WTC11 (cell line): Measurements from ENCODE around the gene SENP1. TPM values are rescaled to one million over a fixed set of nuclear protein-coding genes. Genes with fewer than 3 reads are reported as not detected.

Experiments used
- ATAC-seq: fragments of 200-7000 bp; cut with Tn5 transposase; 2 replicates; pipeline ENCODE4 v1.10.0; 2021; ENCODE audit warnings: mild to moderate bottlenecking, moderate library complexity
- CTCF ChIA-PET: fragments of 300-600 bp; sonication (Branson Sonifier 250); formaldehyde crosslinking; loops from one replicate; lab custom pipeline; 2021; ENCODE audit warnings: antibody characterized with exemption; lab: Charles Lee
- POLR2A ChIA-PET: fragments of 350-600 bp; sonication (Branson Sonifier 250); formaldehyde crosslinking; loops from one replicate; lab custom pipeline; 2021; ENCODE audit warnings: antibody characterized with exemption; lab: Charles Lee
- DNase-seq: peaks from one replicate; pipeline ENCODE4 v3.0.0; 2021; ENCODE audit warnings: low spot score
- H3K27ac Mint-ChIP-seq: 2 replicates; pipeline ENCODE4 v1.8.0; 2021; ENCODE audit warnings: mixed read lengths
- H3K27me3 Mint-ChIP-seq: 2 replicates; pipeline ENCODE4 v1.8.0; 2021; ENCODE audit warnings: low read depth, mild to moderate bottlenecking, moderate library complexity, mixed read lengths
- H3K36me3 Mint-ChIP-seq: 2 replicates; pipeline ENCODE4 v1.8.0; 2021; ENCODE audit warnings: mixed read lengths
- H3K4me1 Mint-ChIP-seq: 2 replicates; pipeline ENCODE4 v1.8.0; 2022; ENCODE audit warnings: mixed read lengths
- H3K4me3 Mint-ChIP-seq: 2 replicates; pipeline ENCODE4 v1.8.0; 2021; ENCODE audit warnings: mild to moderate bottlenecking, moderate library complexity, mixed read lengths
- H3K9me3 Mint-ChIP-seq: 2 replicates; pipeline ENCODE4 v1.8.0; 2021; ENCODE audit warnings: mixed read lengths
- CBFB ChIP-seq: sonication (generic); formaldehyde crosslinking; IDR thresholded peaks from 2 replicates; pipeline ENCODE4 v1.8.1; 2022; ENCODE audit warnings: mild to moderate bottlenecking, low read depth, missing genetic modification reagents
- CREB1 ChIP-seq: sonication (generic); formaldehyde crosslinking; IDR thresholded peaks from 2 replicates; pipeline ENCODE4 v1.8.0; 2023; ENCODE audit warnings: mild to moderate bottlenecking, missing genetic modification reagents
- MYBL2 ChIP-seq: sonication (generic); formaldehyde crosslinking; IDR thresholded peaks from 2 replicates; pipeline ENCODE4 v1.8.1; 2023; ENCODE audit warnings: mild to moderate bottlenecking, moderate library complexity, missing genetic modification reagents
- NFATC4 ChIP-seq: fragments of 250-450 bp; sonication (Bioruptor Pico); IDR thresholded peaks from 2 replicates; pipeline ENCODE4 v1.9.0; 2021; ENCODE audit warnings: mild to moderate bottlenecking
- NR3C1 ChIP-seq: sonication (generic); formaldehyde crosslinking; conservative IDR thresholded peaks from 2 replicates; pipeline ENCODE4 v1.8.1; 2023; ENCODE audit warnings: low read depth, mild to moderate bottlenecking, missing genetic modification reagents
- PRRX2 ChIP-seq: fragments of 250-450 bp; sonication (Bioruptor Pico); IDR thresholded peaks from 2 replicates; pipeline ENCODE4 v1.8.0; 2021; ENCODE audit warnings: mild to moderate bottlenecking
- SMAD4 ChIP-seq: sonication (generic); formaldehyde crosslinking; IDR thresholded peaks from 2 replicates; pipeline ENCODE4 v1.8.0; 2022; ENCODE audit warnings: mild to moderate bottlenecking, missing genetic modification reagents
- TEAD4 ChIP-seq: sonication (generic); formaldehyde crosslinking; IDR thresholded peaks from 2 replicates; pipeline ENCODE4 v1.8.0; 2022; ENCODE audit warnings: mild to moderate bottlenecking, missing genetic modification reagents
- ZNF121 ChIP-seq: sonication (generic); formaldehyde crosslinking; IDR thresholded peaks from 2 replicates; pipeline ENCODE4 v1.8.0; 2023; ENCODE audit warnings: missing genetic modification reagents
- ZNF232 ChIP-seq: sonication (generic); formaldehyde crosslinking; IDR thresholded peaks from 2 replicates; pipeline ENCODE4 v1.8.0; 2022; ENCODE audit warnings: mild to moderate bottlenecking, missing genetic modification reagents
- ZNF396 ChIP-seq: fragments of 250-450 bp; sonication (Bioruptor Pico); IDR thresholded peaks from 2 replicates; pipeline ENCODE4 v1.8.0; 2021; ENCODE audit warnings: mild to moderate bottlenecking, moderate library complexity, borderline replicate concordance
- ZNF423 ChIP-seq: fragments of 250-450 bp; sonication (Bioruptor Pico); IDR thresholded peaks from 2 replicates; pipeline ENCODE4 v2.1.2; 2022; ENCODE audit warnings: mild to moderate bottlenecking, moderate library complexity
- total RNA-seq: library from RNA; stranded (reverse); gene quantifications from 3 replicates; pipeline ENCODE4 v1.2.3, GENCODE V29; 2021
- TF ChIP-seq, protein P1 (sequence below): sonication (generic); formaldehyde crosslinking; IDR thresholded peaks from 2 replicates; pipeline ENCODE4 v1.8.0; 2022; ENCODE audit warnings: mild to moderate bottlenecking, missing genetic modification reagents
- TF ChIP-seq, protein P2 (sequence below): fragments of 200-600 bp; IDR thresholded peaks from 2 replicates; pipeline ENCODE4 v1.8.0; 2022; ENCODE audit warnings: antibody characterized with exemption
- TF ChIP-seq, protein P3 (sequence below): fragments of 250-450 bp; sonication (Bioruptor Pico); IDR thresholded peaks from 2 replicates; pipeline ENCODE4 v1.9.0; 2021; ENCODE audit warnings: mild to moderate bottlenecking, borderline replicate concordance
- TF ChIP-seq, protein P4 (sequence below): sonication (generic); formaldehyde crosslinking; IDR thresholded peaks from 2 replicates; pipeline ENCODE4 v1.8.0; 2022; ENCODE audit warnings: mild to moderate bottlenecking, missing genetic modification reagents
- TF ChIP-seq, protein P5 (sequence below): sonication (generic); formaldehyde crosslinking; IDR thresholded peaks from 2 replicates; pipeline ENCODE4 v1.8.0; 2023; ENCODE audit warnings: mild to moderate bottlenecking, missing genetic modification reagents
- TF ChIP-seq, protein P6 (sequence below): sonication (generic); formaldehyde crosslinking; IDR thresholded peaks from 2 replicates; pipeline ENCODE4 v1.8.0; 2023; ENCODE audit warnings: missing genetic modification reagents, mild to moderate bottlenecking, borderline replicate concordance

The SENP1 gene
- total RNA-seq, 1 experiment from 2014 or later, result 20.4 TPM

DNA sequence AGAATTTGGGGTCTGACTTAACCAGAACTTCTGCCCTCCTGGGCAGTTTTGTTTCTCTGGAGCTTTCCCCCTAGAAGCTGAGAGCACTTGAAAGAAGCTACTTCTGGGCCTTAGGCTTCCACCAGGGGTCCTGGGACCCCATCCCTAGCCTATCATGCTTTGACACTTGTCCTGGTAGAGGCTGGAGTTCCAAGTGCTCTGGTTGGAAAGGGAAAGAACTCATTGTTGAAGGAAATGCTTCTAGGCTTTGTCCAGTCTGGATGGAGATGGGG is 100.2 kb downstream of the SENP1 start:
- DNase-seq (no peak), ATAC-seq (no peak)
- ChIA-PET POLR2A (interaction anchor here (0.9 kb wide), 1 partner anchor 101 kb away, joined by 3 read pairs; the partner anchor contains the start of gene VDR), CTCF (interaction anchor here (0.6 to 4.0 kb wide), 10 partner anchors 11 to 192 kb away, joined by 3 to 18 read pairs (median 6); partner anchors contain the start of gene TMEM106C)
- Mint-ChIP-seq H3K9me3 (no peaks in the 10 kb centered on the region), H3K4me3 (peak overlapping the region; percentile 79), H3K27me3 (peaks cover 100% of the 10 kb centered on the region), H3K36me3 (no peaks in the 10 kb centered on the region), H3K4me1 (peaks cover 38% of the 10 kb centered on the region), H3K27ac (no peak overlapping the region)
- TF ChIP-seq ZNF396 (CRISPR knock-in tag) (no peak), PRRX2 (CRISPR knock-in tag) (no peak)

DNA sequence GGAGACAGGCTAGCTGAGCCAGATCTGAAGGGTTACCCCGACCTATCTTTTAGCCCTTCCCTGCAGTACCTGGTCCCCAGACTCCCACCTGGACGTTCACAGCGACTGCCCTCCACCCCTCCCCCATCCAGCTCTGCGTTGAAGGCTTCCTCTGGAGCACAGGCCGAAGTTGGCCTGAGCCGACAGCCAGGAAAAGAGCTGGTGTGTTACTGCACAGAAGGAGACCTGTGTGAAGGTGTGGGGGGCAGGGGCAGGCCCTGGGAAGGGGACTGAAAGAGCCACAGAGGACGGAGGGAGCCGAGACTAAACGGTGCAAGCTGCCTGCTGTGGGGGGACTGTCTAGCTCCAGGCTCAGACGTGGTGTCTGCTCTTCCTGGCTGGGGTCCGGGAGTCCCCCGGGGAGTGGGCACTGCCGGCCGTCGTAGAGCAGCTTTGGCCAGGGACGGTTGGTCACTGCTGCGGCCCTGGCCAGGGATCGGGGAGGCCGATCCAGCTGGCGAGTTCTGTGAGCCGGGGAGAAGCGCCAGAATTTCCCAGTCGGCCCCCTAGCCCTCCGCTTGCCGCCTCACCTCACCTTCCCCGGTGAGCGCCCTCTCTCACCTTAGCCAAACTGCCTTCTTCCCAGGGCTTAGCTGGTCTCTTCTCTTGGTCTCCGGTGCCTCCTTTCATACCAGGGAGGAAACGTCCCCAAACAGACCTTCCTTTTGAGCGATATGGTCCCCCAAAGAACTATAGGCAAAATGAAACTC is 100.7 kb downstream of the SENP1 start:
- Mint-ChIP-seq H3K27me3 (peaks cover 100% of the 10 kb centered on the region), H3K9me3 (no peaks in the 10 kb centered on the region), H3K27ac (no peak overlapping the region), H3K4me3 (peak overlapping the region; percentile 79), H3K4me1 (peaks cover 43% of the 10 kb centered on the region), H3K36me3 (no peaks in the 10 kb centered on the region)
- ChIA-PET CTCF (interaction anchor here (0.6 to 4.0 kb wide), 14 partner anchors 11 to 192 kb away, joined by 3 to 18 read pairs (median 4); partner anchors contain the start of genes TMEM106C and VDR), POLR2A (interaction anchor here (0.8 to 0.9 kb wide), 2 partner anchors 42 to 100 kb away, joined by 3 to 4 read pairs; partner anchors contain the start of genes TMEM106C and VDR)
- DNase-seq, result peak; percentile 60
- ATAC-seq, result peak; percentile 11
- TF ChIP-seq ZNF121 (CRISPR knock-in tag) (no peak), CREB1 (CRISPR knock-in tag) (no peak), NFATC4 (CRISPR knock-in tag) (no peak), ZNF232 (CRISPR knock-in tag) (no peak), SMAD4 (CRISPR knock-in tag) (no peak), NR3C1 (CRISPR knock-in tag) (0 out of 2 replicates have a peak, but pooled peaks have one; percentile 37), ZNF423 (CRISPR knock-in tag) (no peak), TEAD4 (CRISPR knock-in tag) (no peak), CBFB (CRISPR knock-in tag) (0 out of 2 replicates have a peak, but pooled peaks have one; percentile 40), MYBL2 (CRISPR knock-in tag) (peak; percentile 10; the same call in 1 of the 2 replicates)
- TF ChIP-seq, protein P1, sequence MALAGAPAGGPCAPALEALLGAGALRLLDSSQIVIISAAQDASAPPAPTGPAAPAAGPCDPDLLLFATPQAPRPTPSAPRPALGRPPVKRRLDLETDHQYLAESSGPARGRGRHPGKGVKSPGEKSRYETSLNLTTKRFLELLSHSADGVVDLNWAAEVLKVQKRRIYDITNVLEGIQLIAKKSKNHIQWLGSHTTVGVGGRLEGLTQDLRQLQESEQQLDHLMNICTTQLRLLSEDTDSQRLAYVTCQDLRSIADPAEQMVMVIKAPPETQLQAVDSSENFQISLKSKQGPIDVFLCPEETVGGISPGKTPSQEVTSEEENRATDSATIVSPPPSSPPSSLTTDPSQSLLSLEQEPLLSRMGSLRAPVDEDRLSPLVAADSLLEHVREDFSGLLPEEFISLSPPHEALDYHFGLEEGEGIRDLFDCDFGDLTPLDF, result no peak
- TF ChIP-seq, protein P2, sequence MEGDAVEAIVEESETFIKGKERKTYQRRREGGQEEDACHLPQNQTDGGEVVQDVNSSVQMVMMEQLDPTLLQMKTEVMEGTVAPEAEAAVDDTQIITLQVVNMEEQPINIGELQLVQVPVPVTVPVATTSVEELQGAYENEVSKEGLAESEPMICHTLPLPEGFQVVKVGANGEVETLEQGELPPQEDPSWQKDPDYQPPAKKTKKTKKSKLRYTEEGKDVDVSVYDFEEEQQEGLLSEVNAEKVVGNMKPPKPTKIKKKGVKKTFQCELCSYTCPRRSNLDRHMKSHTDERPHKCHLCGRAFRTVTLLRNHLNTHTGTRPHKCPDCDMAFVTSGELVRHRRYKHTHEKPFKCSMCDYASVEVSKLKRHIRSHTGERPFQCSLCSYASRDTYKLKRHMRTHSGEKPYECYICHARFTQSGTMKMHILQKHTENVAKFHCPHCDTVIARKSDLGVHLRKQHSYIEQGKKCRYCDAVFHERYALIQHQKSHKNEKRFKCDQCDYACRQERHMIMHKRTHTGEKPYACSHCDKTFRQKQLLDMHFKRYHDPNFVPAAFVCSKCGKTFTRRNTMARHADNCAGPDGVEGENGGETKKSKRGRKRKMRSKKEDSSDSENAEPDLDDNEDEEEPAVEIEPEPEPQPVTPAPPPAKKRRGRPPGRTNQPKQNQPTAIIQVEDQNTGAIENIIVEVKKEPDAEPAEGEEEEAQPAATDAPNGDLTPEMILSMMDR, result no peak
- TF ChIP-seq, protein P3, sequence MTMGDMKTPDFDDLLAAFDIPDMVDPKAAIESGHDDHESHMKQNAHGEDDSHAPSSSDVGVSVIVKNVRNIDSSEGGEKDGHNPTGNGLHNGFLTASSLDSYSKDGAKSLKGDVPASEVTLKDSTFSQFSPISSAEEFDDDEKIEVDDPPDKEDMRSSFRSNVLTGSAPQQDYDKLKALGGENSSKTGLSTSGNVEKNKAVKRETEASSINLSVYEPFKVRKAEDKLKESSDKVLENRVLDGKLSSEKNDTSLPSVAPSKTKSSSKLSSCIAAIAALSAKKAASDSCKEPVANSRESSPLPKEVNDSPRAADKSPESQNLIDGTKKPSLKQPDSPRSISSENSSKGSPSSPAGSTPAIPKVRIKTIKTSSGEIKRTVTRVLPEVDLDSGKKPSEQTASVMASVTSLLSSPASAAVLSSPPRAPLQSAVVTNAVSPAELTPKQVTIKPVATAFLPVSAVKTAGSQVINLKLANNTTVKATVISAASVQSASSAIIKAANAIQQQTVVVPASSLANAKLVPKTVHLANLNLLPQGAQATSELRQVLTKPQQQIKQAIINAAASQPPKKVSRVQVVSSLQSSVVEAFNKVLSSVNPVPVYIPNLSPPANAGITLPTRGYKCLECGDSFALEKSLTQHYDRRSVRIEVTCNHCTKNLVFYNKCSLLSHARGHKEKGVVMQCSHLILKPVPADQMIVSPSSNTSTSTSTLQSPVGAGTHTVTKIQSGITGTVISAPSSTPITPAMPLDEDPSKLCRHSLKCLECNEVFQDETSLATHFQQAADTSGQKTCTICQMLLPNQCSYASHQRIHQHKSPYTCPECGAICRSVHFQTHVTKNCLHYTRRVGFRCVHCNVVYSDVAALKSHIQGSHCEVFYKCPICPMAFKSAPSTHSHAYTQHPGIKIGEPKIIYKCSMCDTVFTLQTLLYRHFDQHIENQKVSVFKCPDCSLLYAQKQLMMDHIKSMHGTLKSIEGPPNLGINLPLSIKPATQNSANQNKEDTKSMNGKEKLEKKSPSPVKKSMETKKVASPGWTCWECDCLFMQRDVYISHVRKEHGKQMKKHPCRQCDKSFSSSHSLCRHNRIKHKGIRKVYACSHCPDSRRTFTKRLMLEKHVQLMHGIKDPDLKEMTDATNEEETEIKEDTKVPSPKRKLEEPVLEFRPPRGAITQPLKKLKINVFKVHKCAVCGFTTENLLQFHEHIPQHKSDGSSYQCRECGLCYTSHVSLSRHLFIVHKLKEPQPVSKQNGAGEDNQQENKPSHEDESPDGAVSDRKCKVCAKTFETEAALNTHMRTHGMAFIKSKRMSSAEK (CRISPR knock-in tag), result no peak
- TF ChIP-seq, protein P4, sequence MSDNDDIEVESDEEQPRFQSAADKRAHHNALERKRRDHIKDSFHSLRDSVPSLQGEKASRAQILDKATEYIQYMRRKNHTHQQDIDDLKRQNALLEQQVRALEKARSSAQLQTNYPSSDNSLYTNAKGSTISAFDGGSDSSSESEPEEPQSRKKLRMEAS (CRISPR knock-in tag), result peak; percentile 9; the same call in 1 of the 2 replicates
- TF ChIP-seq, protein P5, sequence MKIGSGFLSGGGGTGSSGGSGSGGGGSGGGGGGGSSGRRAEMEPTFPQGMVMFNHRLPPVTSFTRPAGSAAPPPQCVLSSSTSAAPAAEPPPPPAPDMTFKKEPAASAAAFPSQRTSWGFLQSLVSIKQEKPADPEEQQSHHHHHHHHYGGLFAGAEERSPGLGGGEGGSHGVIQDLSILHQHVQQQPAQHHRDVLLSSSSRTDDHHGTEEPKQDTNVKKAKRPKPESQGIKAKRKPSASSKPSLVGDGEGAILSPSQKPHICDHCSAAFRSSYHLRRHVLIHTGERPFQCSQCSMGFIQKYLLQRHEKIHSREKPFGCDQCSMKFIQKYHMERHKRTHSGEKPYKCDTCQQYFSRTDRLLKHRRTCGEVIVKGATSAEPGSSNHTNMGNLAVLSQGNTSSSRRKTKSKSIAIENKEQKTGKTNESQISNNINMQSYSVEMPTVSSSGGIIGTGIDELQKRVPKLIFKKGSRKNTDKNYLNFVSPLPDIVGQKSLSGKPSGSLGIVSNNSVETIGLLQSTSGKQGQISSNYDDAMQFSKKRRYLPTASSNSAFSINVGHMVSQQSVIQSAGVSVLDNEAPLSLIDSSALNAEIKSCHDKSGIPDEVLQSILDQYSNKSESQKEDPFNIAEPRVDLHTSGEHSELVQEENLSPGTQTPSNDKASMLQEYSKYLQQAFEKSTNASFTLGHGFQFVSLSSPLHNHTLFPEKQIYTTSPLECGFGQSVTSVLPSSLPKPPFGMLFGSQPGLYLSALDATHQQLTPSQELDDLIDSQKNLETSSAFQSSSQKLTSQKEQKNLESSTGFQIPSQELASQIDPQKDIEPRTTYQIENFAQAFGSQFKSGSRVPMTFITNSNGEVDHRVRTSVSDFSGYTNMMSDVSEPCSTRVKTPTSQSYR (CRISPR knock-in tag), result peak; percentile 42; the same call in 1 of the 2 replicates
- TF ChIP-seq, protein P6, sequence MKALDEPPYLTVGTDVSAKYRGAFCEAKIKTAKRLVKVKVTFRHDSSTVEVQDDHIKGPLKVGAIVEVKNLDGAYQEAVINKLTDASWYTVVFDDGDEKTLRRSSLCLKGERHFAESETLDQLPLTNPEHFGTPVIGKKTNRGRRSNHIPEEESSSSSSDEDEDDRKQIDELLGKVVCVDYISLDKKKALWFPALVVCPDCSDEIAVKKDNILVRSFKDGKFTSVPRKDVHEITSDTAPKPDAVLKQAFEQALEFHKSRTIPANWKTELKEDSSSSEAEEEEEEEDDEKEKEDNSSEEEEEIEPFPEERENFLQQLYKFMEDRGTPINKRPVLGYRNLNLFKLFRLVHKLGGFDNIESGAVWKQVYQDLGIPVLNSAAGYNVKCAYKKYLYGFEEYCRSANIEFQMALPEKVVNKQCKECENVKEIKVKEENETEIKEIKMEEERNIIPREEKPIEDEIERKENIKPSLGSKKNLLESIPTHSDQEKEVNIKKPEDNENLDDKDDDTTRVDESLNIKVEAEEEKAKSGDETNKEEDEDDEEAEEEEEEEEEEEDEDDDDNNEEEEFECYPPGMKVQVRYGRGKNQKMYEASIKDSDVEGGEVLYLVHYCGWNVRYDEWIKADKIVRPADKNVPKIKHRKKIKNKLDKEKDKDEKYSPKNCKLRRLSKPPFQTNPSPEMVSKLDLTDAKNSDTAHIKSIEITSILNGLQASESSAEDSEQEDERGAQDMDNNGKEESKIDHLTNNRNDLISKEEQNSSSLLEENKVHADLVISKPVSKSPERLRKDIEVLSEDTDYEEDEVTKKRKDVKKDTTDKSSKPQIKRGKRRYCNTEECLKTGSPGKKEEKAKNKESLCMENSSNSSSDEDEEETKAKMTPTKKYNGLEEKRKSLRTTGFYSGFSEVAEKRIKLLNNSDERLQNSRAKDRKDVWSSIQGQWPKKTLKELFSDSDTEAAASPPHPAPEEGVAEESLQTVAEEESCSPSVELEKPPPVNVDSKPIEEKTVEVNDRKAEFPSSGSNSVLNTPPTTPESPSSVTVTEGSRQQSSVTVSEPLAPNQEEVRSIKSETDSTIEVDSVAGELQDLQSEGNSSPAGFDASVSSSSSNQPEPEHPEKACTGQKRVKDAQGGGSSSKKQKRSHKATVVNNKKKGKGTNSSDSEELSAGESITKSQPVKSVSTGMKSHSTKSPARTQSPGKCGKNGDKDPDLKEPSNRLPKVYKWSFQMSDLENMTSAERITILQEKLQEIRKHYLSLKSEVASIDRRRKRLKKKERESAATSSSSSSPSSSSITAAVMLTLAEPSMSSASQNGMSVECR (CRISPR knock-in tag), result no peak
